ENCODE data around the gene HOXA4. TPM values are rescaled to one million over a fixed set of nuclear protein-coding genes. Genes with fewer than 3 reads are reported as not detected.
A peak's percentile ranks its signal among the peaks of the same experiment; 100 is the strongest.

Gene HOXA4
- total RNA-seq, 1 donor from 2014 or later, result 0.31 TPM

DNA sequence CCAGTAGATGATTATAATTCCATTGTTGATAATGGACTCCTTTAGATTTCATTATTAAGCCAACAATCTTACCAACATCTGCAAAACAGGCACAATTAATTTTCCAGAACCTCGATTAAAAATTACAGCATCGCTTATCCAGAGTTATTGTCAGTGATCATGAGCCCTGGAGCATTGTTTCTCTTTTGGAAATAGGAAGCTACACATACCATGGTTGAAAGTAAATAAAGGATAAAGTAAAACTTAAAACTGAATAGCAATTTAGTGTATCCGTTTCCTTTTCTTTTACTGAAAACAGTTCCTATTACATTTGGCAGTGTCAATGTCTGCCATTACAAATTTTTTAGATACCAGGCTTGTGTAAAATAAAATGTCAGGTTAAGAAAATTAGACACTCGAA is 18.2 kb downstream of the HOXA4 start:
- Mint-ChIP-seq H3K27ac (ENCODE audit: unreplicated experiment) (no peak overlapping the region), H3K36me3 (ENCODE audit: low read depth, unreplicated experiment) (no peaks in the 10 kb centered on the region), H3K4me3 (ENCODE audit: unreplicated experiment) (no peak overlapping the region), H3K9me3 (ENCODE audit: unreplicated experiment) (no peaks in the 10 kb centered on the region), H3K4me1 (ENCODE audit: unreplicated experiment) (peaks cover 32% of the 10 kb centered on the region), H3K27me3 (ENCODE audit: unreplicated experiment) (peaks cover 48% of the 10 kb centered on the region)
- DNase-seq (ENCODE audit: low spot score), result no peak
- TF ChIP-seq, protein P1, sequence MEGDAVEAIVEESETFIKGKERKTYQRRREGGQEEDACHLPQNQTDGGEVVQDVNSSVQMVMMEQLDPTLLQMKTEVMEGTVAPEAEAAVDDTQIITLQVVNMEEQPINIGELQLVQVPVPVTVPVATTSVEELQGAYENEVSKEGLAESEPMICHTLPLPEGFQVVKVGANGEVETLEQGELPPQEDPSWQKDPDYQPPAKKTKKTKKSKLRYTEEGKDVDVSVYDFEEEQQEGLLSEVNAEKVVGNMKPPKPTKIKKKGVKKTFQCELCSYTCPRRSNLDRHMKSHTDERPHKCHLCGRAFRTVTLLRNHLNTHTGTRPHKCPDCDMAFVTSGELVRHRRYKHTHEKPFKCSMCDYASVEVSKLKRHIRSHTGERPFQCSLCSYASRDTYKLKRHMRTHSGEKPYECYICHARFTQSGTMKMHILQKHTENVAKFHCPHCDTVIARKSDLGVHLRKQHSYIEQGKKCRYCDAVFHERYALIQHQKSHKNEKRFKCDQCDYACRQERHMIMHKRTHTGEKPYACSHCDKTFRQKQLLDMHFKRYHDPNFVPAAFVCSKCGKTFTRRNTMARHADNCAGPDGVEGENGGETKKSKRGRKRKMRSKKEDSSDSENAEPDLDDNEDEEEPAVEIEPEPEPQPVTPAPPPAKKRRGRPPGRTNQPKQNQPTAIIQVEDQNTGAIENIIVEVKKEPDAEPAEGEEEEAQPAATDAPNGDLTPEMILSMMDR (IDR thresholded peaks at IDR 0.05; ENCODE audit: unreplicated experiment), result no peak

DNA sequence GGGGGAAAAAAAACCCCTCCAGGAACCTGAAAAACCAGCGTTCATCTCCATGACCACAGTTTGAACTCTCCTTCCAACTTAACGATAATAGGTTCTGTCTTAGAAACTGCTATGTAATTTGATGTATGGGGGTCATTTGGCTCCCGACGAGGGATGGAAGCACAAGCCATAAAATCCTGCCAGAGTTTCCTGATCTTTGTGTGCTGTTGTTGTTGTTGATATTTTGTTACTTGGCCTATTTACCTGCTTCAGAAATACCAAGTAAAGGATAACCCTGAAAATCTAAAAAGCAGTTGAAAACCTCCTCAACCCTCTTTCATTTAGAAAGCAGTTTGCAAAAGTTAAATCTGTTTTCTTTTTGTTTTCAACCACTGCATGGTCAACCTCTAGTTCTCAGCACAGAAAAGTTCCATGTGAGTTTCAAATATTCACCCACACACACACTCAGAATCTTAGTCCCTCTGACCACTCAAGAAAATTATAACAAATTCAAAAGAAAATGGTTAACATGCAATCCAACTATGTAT is 18.7 kb downstream of the HOXA4 start:
- Mint-ChIP-seq H3K27ac (ENCODE audit: unreplicated experiment) (no peak overlapping the region), H3K36me3 (ENCODE audit: low read depth, unreplicated experiment) (no peaks in the 10 kb centered on the region), H3K4me1 (ENCODE audit: unreplicated experiment) (peaks cover 35% of the 10 kb centered on the region), H3K27me3 (ENCODE audit: unreplicated experiment) (peaks cover 44% of the 10 kb centered on the region), H3K9me3 (ENCODE audit: unreplicated experiment) (no peaks in the 10 kb centered on the region), H3K4me3 (ENCODE audit: unreplicated experiment) (no peak overlapping the region)
- TF ChIP-seq, protein P1 (IDR thresholded peaks at IDR 0.05; ENCODE audit: unreplicated experiment), result no peak
- no peak for DNase-seq (ENCODE audit: low spot score)

DNA sequence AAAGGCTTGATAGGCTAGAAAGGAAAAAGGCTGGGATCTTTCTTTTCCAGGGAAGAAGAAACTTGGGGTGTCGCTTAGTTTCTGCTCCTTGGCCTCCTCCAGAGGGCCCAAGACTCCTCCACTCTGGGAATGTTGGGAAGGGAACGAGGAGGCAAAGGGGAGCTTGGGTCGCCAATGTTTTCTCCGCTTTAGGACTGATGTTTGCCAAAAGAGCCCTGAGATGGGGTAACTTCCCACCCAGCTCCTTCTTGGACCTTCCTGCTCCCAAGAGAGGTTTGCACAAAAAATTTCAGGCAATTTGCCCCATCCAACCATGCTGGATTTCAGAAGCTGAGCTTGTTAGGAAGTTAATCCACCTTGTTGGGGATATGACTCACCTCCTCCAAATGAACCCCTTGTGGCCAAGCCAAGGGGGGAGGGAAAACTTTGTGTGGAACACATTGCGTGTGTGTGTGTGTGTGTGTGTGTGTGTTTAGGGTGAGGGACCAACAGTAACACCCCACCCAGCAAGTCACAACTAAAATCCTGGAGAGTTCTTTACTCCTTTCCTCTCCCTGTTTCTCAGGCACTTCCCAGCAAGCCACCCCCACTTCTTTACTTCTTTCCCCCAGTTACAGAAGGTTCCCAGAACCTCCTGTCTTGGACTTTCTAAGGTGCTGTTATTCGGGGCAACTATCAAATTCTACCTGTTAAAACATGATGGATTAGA is 19.4 kb downstream of the HOXA4 start:
- Mint-ChIP-seq H3K9me3 (ENCODE audit: unreplicated experiment) (no peaks in the 10 kb centered on the region), H3K4me3 (ENCODE audit: unreplicated experiment) (no peak overlapping the region), H3K27ac (ENCODE audit: unreplicated experiment) (no peak overlapping the region), H3K27me3 (ENCODE audit: unreplicated experiment) (peaks cover 43% of the 10 kb centered on the region), H3K36me3 (ENCODE audit: low read depth, unreplicated experiment) (no peaks in the 10 kb centered on the region), H3K4me1 (ENCODE audit: unreplicated experiment) (peaks cover 36% of the 10 kb centered on the region)
- no peak for DNase-seq (ENCODE audit: low spot score)
- TF ChIP-seq, protein P1 (IDR thresholded peaks at IDR 0.05; ENCODE audit: unreplicated experiment), result no peak

DNA sequence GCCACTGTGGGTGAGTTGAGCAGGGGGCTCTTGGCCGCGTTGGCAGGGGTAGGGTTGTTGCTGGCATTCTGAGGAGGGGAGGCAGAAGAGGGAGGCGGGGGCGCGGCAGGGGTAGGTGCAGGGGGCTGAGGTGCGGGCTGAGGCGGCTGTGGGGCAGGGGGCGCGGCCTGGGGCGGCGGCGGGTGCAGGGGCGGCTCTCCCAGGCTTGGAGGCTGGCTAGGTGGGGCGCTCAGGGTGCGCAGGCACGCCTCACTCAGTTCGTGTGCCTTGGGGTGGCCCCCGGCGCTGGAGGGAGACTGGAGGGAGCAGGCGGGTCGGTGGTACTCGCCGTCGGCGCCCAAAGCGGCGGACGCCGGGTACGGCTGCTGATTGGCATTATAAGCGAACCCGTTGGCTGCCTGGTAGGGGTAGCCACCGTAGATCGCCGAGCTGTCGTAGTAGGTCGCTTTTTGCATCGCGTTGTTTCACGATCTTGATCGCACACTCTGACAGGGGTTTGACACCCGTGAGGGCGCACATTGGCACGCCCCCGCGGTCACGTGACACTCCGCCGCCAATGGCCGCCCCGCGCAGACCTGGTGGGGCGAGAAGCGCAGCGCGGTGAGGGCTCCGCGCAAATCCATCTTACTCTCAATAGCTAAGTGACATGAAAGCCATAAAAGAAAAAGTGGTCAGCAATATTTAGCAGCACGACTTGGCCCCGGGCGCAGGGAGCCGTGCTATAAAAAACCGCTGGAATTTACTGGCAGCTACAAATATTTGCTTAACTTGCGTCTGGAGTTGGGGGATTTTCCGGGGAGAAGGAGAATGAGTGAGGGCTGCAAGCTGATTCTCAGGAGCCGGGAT is 20.1 kb downstream of the HOXA4 start:
- no peak for DNase-seq (ENCODE audit: low spot score)
- Mint-ChIP-seq H3K4me1 (ENCODE audit: unreplicated experiment) (peaks cover 40% of the 10 kb centered on the region), H3K4me3 (ENCODE audit: unreplicated experiment) (peak overlapping the region; percentile 65), H3K27ac (ENCODE audit: unreplicated experiment) (no peak overlapping the region), H3K36me3 (ENCODE audit: low read depth, unreplicated experiment) (no peaks in the 10 kb centered on the region), H3K27me3 (ENCODE audit: unreplicated experiment) (peaks cover 42% of the 10 kb centered on the region), H3K9me3 (ENCODE audit: unreplicated experiment) (no peaks in the 10 kb centered on the region)
- TF ChIP-seq, protein P1 (IDR thresholded peaks at IDR 0.05; ENCODE audit: unreplicated experiment), result no peak
